Common myeloid progenitor, CD34-positive (primary cell): ENCODE results near the gene PTS. TPM values are rescaled to one million over a fixed set of nuclear protein-coding genes. Genes with fewer than 3 reads are reported as not detected.

Experiments used
- CTCF ChIA-PET: fragments of 350-600 bp; sonication (Branson Sonifier 250); formaldehyde crosslinking; loops from one replicate; lab custom pipeline; 2021; ENCODE audit warnings: antibody characterized with exemption; lab: Charles Lee
- POLR2A ChIA-PET: fragments of 350-600 bp; sonication (Branson Sonifier 250); formaldehyde crosslinking; loops from one replicate; lab custom pipeline; 2021; ENCODE audit warnings: antibody characterized with exemption; lab: Charles Lee
- DNase-seq, 3 donors: peaks; one replicate each; pipeline versions ENCODE4 v3.0.0 to v3.0.0-alpha.2; 2013
- H3K27ac ChIP-seq, 2 experiments: 1 replicate in 1 of 2; 2 replicates in 1 of 2; pipeline ENCODE4 v1.7.0; 2013; ENCODE audit warnings: inconsistent platforms in 2 of 2, low read length in 2 of 2, mild to moderate bottlenecking in 2 of 2, low read depth in 1 of 2, moderate library complexity in 1 of 2; ENCODE audit not compliant: severe bottlenecking in 2 of 2, insufficient read depth in 1 of 2, poor library complexity in 1 of 2
- H3K27me3 ChIP-seq, 5 experiments: replicated peaks in 2 of 5; 1 replicate in 3 of 5; 2 replicates in 2 of 5; pipeline versions ENCODE4 v1.6.1 to v1.7.0; 2013; ENCODE audit warnings: low read length in 4 of 5, mild to moderate bottlenecking in 2 of 5, moderate library complexity in 2 of 5, inconsistent platforms in 1 of 5; ENCODE audit not compliant: insufficient read depth in 5 of 5, control insufficient read depth in 4 of 5
- H3K36me3 ChIP-seq, 4 experiments: 1 replicate in 2 of 4; 2 replicates in 2 of 4; pipeline versions ENCODE4 v1.6.1 to v1.7.0; 2013; ENCODE audit warnings: low read length in 3 of 4, control low read depth in 1 of 4, mild to moderate bottlenecking in 1 of 4; ENCODE audit not compliant: control insufficient read depth in 4 of 4, insufficient read depth in 4 of 4
- H3K4me1 ChIP-seq, 4 experiments: 1 replicate in 3 of 4; 2 replicates in 1 of 4; pipeline versions ENCODE4 v1.6.1 to v1.7.1; 2013; ENCODE audit warnings: low read length in 3 of 4, mild to moderate bottlenecking in 3 of 4, control low read depth in 1 of 4, inconsistent platforms in 1 of 4, moderate library complexity in 1 of 4; ENCODE audit not compliant: control insufficient read depth in 4 of 4, insufficient read depth in 4 of 4; ENCODE audit errors: control extremely low read depth in 1 of 4
- H3K4me3 ChIP-seq, 7 experiments: 1 replicate in 4 of 7; 2 replicates in 3 of 7; pipeline versions ENCODE4 v1.5.1 to v1.7.0; 2013; ENCODE audit warnings: mild to moderate bottlenecking in 7 of 7, low read length in 6 of 7, moderate library complexity in 6 of 7, inconsistent platforms in 2 of 7, low read depth in 2 of 7, control low read depth in 1 of 7; ENCODE audit not compliant: insufficient read depth in 4 of 7, control insufficient read depth in 1 of 7; ENCODE audit errors: extremely low read depth in 1 of 7
- H3K9me3 ChIP-seq, 5 experiments: 1 replicate in 4 of 5; 2 replicates in 1 of 5; pipeline versions ENCODE4 v1.6.1 to v1.7.1; 2013; ENCODE audit warnings: low read length in 4 of 5, mild to moderate bottlenecking in 2 of 5, inconsistent platforms in 1 of 5, low read depth in 1 of 5, moderate library complexity in 1 of 5; ENCODE audit not compliant: control insufficient read depth in 4 of 5, insufficient read depth in 2 of 5; ENCODE audit errors: control extremely low read depth in 1 of 5
- WGBS: methylation state at CpG from one replicate; pipeline ENCODE4 v1.1.5; 2013; ENCODE audit not compliant: insufficient coverage; 5-methylcytosine and 5-hydroxymethylcytosine counted together
- polyA plus RNA-seq: library from polyadenylated mRNA; unstranded; fragments of 120-200 nt; gene quantifications from one replicate; pipeline ENCODE4 v1.2.1, GENCODE V29; 2013

PTS gene
- 38.3 TPM for polyA plus RNA-seq

DNA sequence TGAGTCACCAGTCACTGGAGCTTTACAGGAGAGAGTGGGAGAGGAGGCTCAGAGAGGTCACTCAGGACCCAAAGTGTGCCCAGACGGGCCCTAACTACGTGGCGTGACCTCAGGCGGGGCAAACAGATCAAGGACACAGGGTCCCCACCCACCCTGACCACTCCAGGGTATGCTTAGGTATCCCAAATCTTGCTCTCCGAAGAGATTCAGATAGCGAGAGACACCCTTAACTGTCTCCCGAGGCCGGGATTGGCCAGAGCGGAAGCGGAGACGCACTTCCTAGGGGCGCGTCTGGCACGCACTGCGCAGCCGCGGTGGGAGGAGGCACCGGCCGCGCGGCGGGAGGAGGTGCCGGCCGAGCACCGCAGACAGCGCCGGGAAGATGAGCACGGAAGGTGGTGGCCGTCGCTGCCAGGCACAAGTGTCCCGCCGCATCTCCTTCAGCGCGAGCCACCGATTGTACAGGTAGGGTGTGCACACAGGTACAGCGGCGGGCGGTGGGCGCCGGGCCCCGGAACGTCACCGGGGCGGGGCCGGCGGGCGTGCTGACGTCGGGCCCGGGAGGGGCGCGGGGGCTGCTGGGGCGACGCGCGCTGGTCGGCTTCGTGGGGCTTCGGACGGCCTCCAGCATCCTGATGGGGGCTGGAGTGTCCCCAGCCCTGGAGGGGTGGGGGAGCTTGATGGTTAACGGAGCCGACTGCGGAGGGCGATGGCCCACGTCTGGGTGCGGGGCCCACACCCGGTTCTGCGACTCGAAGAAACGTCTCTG, at the start of gene PTS:
TSS of gene PTS (plus strand) at position 367 of the 769 bp plus-strand sequence. CDS start at position 383, 16 bp downstream.
- Histone ChIP-seq H3K9me3 (no peaks in the 10 kb centered on the region), H3K4me1 (peaks cover 5 to 18% (median 12%) of the 10 kb centered on the region in 4 experiments), H3K27me3 (no peaks in the 10 kb centered on the region), H3K4me3 (peak within 1 kb of the TSS; percentile 72 to 97 (median 84)), H3K27ac (peak within 1 kb of the TSS; percentile 92 to 98), H3K36me3 (peaks cover 3 to 26% (median 16%) of the 10 kb centered on the region in 4 experiments)
- ChIA-PET CTCF (interaction anchor here (1.8 to 17.1 kb wide), 2 partner anchors 35 to 58 kb away, joined by 3 to 246 read pairs; no protein-coding TSS in a partner anchor), POLR2A (interaction anchor here (0.5 to 1.2 kb wide), 3 partner anchors 52 to 1207 kb away, joined by 3 to 4 read pairs (median 3); no protein-coding TSS in a partner anchor)
- peak; percentile 82 to 85 (median 85) for DNase-seq
- WGBS = 0% methylated on average over 55 of the region's 70 CpGs

DNA sequence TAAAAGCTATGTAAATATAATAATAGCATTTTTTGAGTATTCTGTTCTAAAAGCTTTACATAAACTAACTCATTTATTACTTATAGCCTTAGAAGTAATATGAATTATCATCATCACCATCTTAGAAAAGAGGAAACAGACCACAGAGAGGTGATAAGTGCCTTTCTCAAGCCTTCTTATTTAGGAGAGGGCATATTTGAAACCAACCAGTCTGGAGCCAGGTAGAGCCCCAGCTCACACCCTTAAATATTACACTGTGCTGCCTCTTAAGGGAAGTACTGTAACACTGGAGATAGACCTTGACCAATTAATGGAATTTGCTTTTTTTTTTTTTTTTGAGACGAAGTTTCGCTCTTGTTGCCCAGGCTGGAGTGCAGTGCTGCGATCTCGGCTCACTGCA, 48.6 kb upstream of the PTS start:
- peak overlapping the region in 1 of 7 experiments; percentile 36 for H3K4me3 ChIP-seq
- ChIA-PET POLR2A (no interaction called here), CTCF (interaction anchor here (1.3 to 3.0 kb wide), 3 partner anchors 40 to 81 kb away, joined by 3 to 16 read pairs (median 6); no protein-coding TSS in a partner anchor)
- no peaks in the 10 kb centered on the region for H3K9me3 ChIP-seq
- no peaks in the 10 kb centered on the region for H3K27me3 ChIP-seq
- peaks cover 27 to 50% (median 39%) of the 10 kb centered on the region in 4 experiments for H3K4me1 ChIP-seq
- no CpG with 5 or more reads among the region's 4 CpGs for WGBS
- H3K27ac ChIP-seq = peak overlapping the region in 1 of 2 experiments; percentile 12
- peak in 2 of 3 donors; percentile 73 to 85 for DNase-seq
- H3K36me3 ChIP-seq = no peaks in the 10 kb centered on the region

GRCh38 chr11:112178428-112178827, 47.8 kb upstream of the PTS start:
- H3K4me1 ChIP-seq = peaks cover 27 to 50% (median 38%) of the 10 kb centered on the region in 4 experiments
- no peaks in the 10 kb centered on the region for H3K27me3 ChIP-seq
- H3K36me3 ChIP-seq = no peaks in the 10 kb centered on the region
- CTCF ChIA-PET = no interaction called here
- POLR2A ChIA-PET = no interaction called here
- no CpG with 5 or more reads among the region's 1 CpG for WGBS
- no peak overlapping the region for H3K4me3 ChIP-seq
- H3K9me3 ChIP-seq = no peaks in the 10 kb centered on the region
- H3K27ac ChIP-seq = no peak overlapping the region
- DNase-seq = no peak

DNA sequence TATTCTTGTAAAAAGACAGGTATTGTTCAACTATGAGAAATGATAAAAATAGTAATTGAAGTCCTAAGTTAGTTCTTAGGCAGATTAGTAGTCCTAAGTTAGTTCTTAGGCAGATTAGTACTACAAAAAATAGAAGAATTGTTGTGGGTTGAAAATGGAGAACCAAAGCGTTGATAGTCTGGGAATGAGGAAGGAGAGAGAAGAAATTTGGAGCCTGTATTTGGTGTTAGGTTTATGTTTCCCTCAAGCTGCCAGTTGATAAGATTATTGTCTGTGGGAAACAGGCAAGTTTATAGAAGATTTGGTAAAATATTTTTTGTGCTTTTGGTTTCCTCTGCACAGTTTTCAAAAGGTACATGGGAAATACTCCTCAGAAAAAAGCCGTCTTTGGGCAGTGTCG, 47.3 kb upstream of the PTS start:
- Histone ChIP-seq H3K36me3 (no peaks in the 10 kb centered on the region), H3K27me3 (no peaks in the 10 kb centered on the region), H3K4me3 (peak overlapping the region in 4 of 7 experiments; percentile 37 to 65 (median 53)), H3K4me1 (peaks cover 27 to 50% (median 38%) of the 10 kb centered on the region in 4 experiments), H3K9me3 (no peaks in the 10 kb centered on the region), H3K27ac (peak overlapping the region in 1 of 2 experiments; percentile 26)
- CTCF ChIA-PET = no interaction called here
- POLR2A ChIA-PET = no interaction called here
- peak in 2 of 3 donors; percentile 58 to 71 for DNase-seq
- WGBS = 0% methylated on average over 3 of the region's 3 CpGs

DNA sequence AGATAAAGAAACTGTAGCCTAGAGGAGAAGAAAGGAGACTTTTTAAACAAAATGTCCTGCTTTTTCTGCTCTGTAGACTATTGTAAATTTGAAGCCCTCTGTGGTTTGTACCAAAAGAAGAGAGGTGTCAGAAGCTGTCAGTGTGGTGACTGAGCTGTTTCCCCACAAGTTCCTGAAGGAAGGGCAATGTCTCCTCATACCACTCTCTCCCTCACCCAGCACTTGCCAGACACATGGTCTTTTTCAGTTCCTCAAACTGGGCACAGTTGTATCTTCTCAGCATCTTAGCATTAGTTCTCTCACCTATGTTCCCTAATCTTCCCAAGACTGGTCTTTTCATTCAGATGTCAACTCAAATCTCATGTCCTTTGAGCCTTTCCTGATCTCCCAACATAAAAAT, 46.6 kb upstream of the PTS start:
- H3K36me3 ChIP-seq = no peaks in the 10 kb centered on the region
- peak in 2 of 3 donors; percentile 78 to 86 for DNase-seq
- H3K27me3 ChIP-seq = no peaks in the 10 kb centered on the region
- peak overlapping the region in 4 of 7 experiments; percentile 37 to 65 (median 53) for H3K4me3 ChIP-seq
- H3K4me1 ChIP-seq = peaks cover 27 to 49% (median 38%) of the 10 kb centered on the region in 4 experiments
- peak overlapping the region in 1 of 2 experiments; percentile 26 for H3K27ac ChIP-seq
- ChIA-PET POLR2A (no interaction called here), CTCF (no interaction called here)
- H3K9me3 ChIP-seq = no peaks in the 10 kb centered on the region

- WGBS = no CpG with 5 or more reads among the region's 1 CpG
- CTCF ChIA-PET = no interaction called here
These were observed 43.4 kb upstream of the PTS start for GRCh38 chr11:112182867-112183266.

DNA sequence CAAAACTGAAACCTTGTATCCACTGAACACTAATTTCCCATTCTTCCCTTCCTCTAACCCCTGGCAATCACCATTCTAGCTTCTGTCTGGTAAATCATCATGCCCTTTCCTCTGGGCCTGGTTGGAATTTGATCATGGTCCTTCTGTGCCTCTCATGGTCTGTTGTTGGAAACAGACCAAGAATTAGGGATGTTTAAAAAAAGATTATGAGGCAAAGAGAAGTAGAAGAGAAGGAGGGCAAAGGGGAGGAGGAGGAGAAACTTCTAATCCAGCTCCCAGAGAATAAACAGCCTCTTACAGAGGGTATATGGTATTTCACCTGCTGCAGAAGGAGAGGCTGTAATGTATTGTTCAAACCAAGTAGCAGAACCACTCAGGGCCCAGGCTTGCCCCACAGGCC, 40.3 kb upstream of the PTS start:
- ChIA-PET CTCF (interaction anchor here (0.6 kb wide), 1 partner anchor 71 kb away, joined by 3 read pairs; no protein-coding TSS in a partner anchor), POLR2A (no interaction called here)
- no peaks in the 10 kb centered on the region for H3K27me3 ChIP-seq
- no peaks in the 10 kb centered on the region for H3K36me3 ChIP-seq
- no peak overlapping the region for H3K27ac ChIP-seq
- peaks cover 0 to 8% (median 0%) of the 10 kb centered on the region in 4 experiments for H3K4me1 ChIP-seq
- H3K4me3 ChIP-seq = no peak overlapping the region
- H3K9me3 ChIP-seq = no peaks in the 10 kb centered on the region
- no peak for DNase-seq

More at GRCh38 chr11:112182867-112183266, 43.4 kb upstream of the PTS start:
- Histone ChIP-seq H3K27me3 (no peaks in the 10 kb centered on the region), H3K36me3 (no peaks in the 10 kb centered on the region), H3K27ac (no peak overlapping the region), H3K9me3 (no peaks in the 10 kb centered on the region), H3K4me3 (no peak overlapping the region), H3K4me1 (peaks cover 16 to 38% (median 22%) of the 10 kb centered on the region in 4 experiments)
- DNase-seq = no peak
- POLR2A ChIA-PET = no interaction called here
